Neutrophil (primary cell): Measurements from ENCODE around the gene FAM78A.
A peak's percentile ranks its signal among the peaks of the same experiment; 100 is the strongest.

Experiments used
- H3K27ac ChIP-seq: fragments of 200-600 bp; sonication (generic); 2 replicates; pipeline ENCODE4 v1.5.1; 2016; ENCODE audit warnings: mild to moderate bottlenecking, moderate library complexity
- H3K27me3 ChIP-seq: fragments of 200-600 bp; sonication (generic); 2 replicates; pipeline ENCODE4 v1.6.0; 2016; ENCODE audit warnings: mild to moderate bottlenecking
- H3K36me3 ChIP-seq: fragments of 200-600 bp; sonication (generic); 2 replicates; pipeline ENCODE4 v1.5.1; 2017
- H3K4me1 ChIP-seq, 2 experiments: fragments of 200-600 bp in 1 of 2; sonication (generic) in 1 of 2; 1 replicate in 1 of 2; 2 replicates in 1 of 2; pipeline versions ENCODE4 v1.5.1 to v1.6.1; 2013 to 2016; ENCODE audit warnings: low read depth in 1 of 2, low read length in 1 of 2, mild to moderate bottlenecking in 1 of 2, moderate library complexity in 1 of 2; ENCODE audit not compliant: control insufficient read depth in 1 of 2, insufficient read depth in 1 of 2
- H3K4me3 ChIP-seq, 2 experiments: fragments of 200-600 bp in 1 of 2; sonication (generic) in 1 of 2; 1 replicate in 1 of 2; 2 replicates in 1 of 2; pipeline ENCODE4 v1.5.1; 2013 to 2016; ENCODE audit warnings: low read depth in 1 of 2, low read length in 1 of 2, mild to moderate bottlenecking in 1 of 2, moderate library complexity in 1 of 2
- H3K9me3 ChIP-seq: fragments of 200-600 bp; sonication (generic); 2 replicates; pipeline ENCODE4 v1.5.1; 2016
- TF ChIP-seq, protein P1 (sequence below): fragments of 200-600 bp; sonication (generic); IDR thresholded peaks from 2 replicates; pipeline ENCODE4 v1.5.1; 2016; ENCODE audit warnings: antibody characterized with exemption

The FAM78A gene

DNA sequence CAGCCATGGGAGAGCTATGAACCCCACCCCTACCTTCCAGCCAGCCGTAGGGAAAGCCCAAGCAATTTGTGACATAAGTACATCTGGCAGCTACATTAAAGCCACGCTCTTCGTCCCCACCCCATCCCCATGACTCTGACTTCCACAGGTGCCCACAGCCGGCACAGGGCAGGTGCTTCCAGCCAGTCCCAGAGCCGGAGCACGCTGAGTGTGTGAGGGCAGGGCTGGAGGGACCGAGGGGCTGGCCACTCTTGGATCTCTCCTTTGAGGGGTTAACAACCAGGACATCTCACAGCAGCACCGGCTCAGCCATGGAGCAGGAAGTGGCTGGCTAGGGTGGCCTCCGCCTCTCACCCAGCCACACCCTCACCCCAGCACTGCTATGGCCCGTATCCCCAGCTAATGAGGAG lies 2.4 kb upstream of the FAM78A start:
- H3K27ac ChIP-seq: peak overlapping the region; percentile 89
- TF ChIP-seq, protein P1, sequence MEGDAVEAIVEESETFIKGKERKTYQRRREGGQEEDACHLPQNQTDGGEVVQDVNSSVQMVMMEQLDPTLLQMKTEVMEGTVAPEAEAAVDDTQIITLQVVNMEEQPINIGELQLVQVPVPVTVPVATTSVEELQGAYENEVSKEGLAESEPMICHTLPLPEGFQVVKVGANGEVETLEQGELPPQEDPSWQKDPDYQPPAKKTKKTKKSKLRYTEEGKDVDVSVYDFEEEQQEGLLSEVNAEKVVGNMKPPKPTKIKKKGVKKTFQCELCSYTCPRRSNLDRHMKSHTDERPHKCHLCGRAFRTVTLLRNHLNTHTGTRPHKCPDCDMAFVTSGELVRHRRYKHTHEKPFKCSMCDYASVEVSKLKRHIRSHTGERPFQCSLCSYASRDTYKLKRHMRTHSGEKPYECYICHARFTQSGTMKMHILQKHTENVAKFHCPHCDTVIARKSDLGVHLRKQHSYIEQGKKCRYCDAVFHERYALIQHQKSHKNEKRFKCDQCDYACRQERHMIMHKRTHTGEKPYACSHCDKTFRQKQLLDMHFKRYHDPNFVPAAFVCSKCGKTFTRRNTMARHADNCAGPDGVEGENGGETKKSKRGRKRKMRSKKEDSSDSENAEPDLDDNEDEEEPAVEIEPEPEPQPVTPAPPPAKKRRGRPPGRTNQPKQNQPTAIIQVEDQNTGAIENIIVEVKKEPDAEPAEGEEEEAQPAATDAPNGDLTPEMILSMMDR: no peak
- H3K9me3 ChIP-seq: no peaks in the 10 kb centered on the region
- peaks cover 51% of the 10 kb centered on the region for H3K27me3 ChIP-seq
- no peak overlapping the region for H3K4me3 ChIP-seq
- H3K4me1 ChIP-seq: peaks cover 26 to 27% of the 10 kb centered on the region in 2 experiments
- no peaks in the 10 kb centered on the region for H3K36me3 ChIP-seq

DNA sequence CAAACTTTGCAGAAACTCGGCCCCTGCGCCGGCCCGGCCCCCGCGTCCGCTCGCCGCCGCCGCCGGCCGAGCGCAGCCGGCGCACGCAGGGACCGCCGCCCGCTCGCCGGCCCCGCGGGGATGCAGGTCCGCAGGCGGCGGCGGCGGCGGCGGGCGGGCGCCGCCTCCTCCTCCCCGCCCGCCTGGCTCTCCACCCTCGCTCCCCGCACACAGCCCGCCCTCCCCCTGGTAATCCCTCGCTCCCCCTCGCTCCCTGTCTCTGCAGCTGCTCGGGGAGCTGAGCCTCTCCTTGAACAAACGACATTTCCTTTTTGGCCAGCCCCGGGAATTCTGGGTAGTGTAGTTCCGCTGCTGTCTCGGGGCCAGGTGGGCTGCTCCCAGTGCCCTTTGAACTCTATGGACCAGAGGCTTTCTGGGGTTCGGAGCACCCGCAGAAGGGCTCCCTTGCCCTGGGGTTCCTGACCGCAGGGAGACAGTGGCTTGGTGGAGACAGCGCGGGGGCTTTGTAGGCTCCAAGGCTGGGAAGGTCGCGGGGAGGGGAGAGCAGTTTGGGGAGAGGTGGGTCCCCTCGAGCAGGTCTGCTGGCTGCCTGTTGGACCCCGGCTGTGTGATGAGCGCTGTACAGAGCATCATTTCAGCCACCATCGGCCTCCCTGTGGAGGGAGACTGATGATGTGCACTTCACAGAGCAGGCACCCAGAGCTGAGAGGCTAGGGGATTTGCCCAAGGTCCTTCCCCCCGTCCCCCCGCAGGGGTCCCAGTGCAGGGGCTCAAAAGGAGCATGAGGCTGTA lies 1.8 kb upstream of the FAM78A start:
- H3K4me3 ChIP-seq: peak overlapping the region; percentile 79 to 92

DNA sequence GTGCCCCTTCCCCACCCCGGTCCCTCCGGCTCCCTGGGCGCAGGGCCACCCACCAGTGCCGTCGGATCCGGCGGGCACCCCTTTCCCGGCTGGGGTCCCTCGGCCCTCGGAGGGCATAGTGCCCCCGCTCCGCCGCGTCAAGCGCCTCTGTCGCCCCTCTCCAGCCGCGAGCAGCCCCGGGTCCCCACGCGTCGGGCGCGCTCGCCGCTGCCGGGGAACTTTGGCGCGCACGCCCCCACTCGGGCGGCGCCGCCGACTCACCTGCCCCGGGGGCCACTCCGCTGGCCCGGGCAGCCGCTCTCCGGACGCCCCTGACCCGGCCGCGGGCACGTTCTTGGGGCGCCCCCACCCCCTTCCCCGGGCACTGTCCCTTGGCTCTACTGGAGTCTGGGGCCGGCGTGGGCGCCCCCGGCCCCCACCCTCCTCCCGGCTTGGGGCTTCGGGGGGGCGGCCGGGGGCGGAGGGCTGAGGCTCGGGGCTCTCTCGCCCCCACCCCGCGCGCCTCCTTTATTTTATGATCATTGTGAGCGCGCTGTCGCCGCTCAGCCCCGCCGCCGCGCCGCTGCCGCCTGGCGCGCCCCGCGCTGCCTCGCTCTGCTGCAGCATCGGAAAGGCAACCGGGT lies 1.1 kb upstream of the FAM78A start:
- H3K27me3 ChIP-seq: peaks cover 37% of the 10 kb centered on the region
- H3K4me1 ChIP-seq: peaks cover 34 to 39% of the 10 kb centered on the region in 2 experiments
- peak overlapping the region; percentile 79 to 92 for H3K4me3 ChIP-seq
- no peaks in the 10 kb centered on the region for H3K9me3 ChIP-seq
- peak overlapping the region; percentile 89 for H3K27ac ChIP-seq
- H3K36me3 ChIP-seq: no peaks in the 10 kb centered on the region
- TF ChIP-seq, protein P1: no peak

More for the DNA sequence above, 1.8 kb upstream of the FAM78A start:
- Histone ChIP-seq H3K36me3 (no peaks in the 10 kb centered on the region), H3K27me3 (peaks cover 45% of the 10 kb centered on the region), H3K27ac (peak overlapping the region; percentile 89), H3K9me3 (no peaks in the 10 kb centered on the region), H3K4me1 (peaks cover 32 to 33% of the 10 kb centered on the region in 2 experiments)
- TF ChIP-seq, protein P1: no peak

DNA sequence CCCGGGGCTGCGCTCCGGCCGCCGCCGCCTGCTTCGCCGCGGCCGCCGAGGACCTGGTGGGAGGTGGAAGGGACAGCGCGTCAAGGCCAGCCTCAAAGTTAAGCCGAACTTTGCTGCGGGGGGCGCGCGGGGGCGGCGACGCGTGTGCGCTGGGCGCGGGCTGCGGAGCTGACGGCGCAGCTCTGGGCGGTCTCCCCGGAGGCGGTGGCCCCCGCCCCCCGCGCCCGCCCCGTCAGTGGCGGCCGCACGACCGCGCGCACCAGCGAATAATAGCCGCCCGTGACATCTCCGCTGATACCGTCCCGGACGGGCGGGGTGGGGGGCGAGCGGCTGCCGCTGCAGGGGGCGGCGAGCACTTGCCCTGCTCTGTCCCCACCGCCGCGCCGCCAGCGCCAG lies 579 bp upstream of the FAM78A start:
- no peaks in the 10 kb centered on the region for H3K9me3 ChIP-seq
- H3K4me1 ChIP-seq: peaks cover 38 to 44% of the 10 kb centered on the region in 2 experiments
- peaks cover 32% of the 10 kb centered on the region for H3K27me3 ChIP-seq
- peak overlapping the region; percentile 79 to 92 for H3K4me3 ChIP-seq
- TF ChIP-seq, protein P1: no peak
- peak overlapping the region; percentile 89 for H3K27ac ChIP-seq
- H3K36me3 ChIP-seq: no peaks in the 10 kb centered on the region

DNA sequence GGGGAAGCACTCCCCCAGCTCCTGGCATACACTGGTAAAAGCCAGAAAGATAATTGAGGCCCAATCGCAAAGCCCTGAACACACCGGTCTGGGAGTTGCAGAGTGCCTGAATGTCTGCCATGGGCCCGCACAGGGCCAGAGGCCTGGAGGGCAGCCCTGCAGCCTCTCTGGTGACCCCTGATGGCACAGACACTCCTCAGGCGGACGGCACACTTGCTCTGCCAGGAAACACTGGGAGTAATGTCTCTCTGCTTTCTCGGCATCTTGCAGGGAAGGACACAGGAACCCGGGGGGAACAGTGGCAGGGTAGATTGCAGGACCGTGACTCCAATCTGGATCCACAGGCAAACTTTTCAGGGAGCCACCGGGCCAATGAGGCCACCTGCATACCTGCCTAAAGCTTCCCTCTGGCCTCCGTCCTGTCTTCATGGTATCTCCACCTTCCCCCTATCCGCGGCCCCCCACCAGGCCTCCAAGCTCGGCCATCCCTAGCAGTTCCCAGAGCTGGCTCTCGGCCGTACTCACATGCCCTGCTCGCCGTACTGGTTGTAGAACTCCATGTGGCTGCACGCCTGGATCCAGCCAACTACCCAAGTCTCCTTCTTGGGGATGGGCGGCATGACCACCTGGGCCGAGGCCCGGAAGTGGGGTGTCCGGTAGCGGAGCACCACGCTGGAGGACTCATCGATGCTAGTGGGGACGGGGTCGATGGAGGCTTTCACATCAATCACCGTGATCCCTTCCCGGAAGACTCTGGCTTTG lies 797 bp downstream of the FAM78A start:
- H3K4me1 ChIP-seq: peaks cover 51 to 58% of the 10 kb centered on the region in 2 experiments
- H3K27me3 ChIP-seq: peaks cover 19% of the 10 kb centered on the region
- no peaks in the 10 kb centered on the region for H3K36me3 ChIP-seq
- H3K9me3 ChIP-seq: no peaks in the 10 kb centered on the region
- TF ChIP-seq, protein P1: no peak
- H3K4me3 ChIP-seq: peak overlapping the region; percentile 79 to 92
- H3K27ac ChIP-seq: peak overlapping the region; percentile 89
